ENCODE data around the gene MED22.
"Not testable (repeated sequence)": the region's sequence is repeated elsewhere in the genome, so short reads cannot be mapped to it uniquely, and the experiment has no call there.

MED22 gene

DNA sequence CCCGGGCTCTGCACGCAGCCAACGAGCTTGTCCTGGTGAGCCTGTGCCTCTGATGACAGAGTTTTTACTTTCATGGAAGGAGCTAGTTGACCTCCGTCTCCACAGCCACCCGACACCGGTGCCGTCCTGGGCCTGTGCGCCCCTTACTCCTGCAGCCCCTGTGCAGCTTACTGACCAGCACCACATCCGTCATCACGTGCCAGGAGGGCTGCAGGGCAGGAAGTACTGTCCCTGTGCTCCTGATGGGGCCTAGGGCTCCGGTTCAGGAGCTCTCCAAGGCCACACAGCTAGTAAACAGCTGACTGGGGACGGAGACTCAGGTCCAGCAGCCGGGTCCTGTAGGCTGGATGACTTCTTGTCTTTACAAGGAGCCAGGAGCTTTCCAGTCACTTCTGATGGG is 38.4 kb upstream of the MED22 start:
- 92 to 93% methylated on average over 6 to 13 of the region's 13 CpGs for WGBS, 2 experiments (ENCODE audit: insufficient coverage in 2 of 2)
- Histone ChIP-seq H3K9me3 (ENCODE audit: control insufficient read depth, low read length) (peaks cover 4% of the 10 kb centered on the region), H3K36me3 (ENCODE audit: control insufficient read depth, insufficient read depth, low read length) (no peaks in the 10 kb centered on the region), H3K4me3 (ENCODE audit: extremely low read depth, insufficient read depth, low read length, poor library complexity, severe bottlenecking) (no peak overlapping the region), H3K27ac (ENCODE audit: low read depth, low read length, severe bottlenecking) (no peak overlapping the region), H3K4me1 (ENCODE audit: control insufficient read depth, insufficient read depth, low read length, poor library complexity, severe bottlenecking) (no peaks in the 10 kb centered on the region)

DNA sequence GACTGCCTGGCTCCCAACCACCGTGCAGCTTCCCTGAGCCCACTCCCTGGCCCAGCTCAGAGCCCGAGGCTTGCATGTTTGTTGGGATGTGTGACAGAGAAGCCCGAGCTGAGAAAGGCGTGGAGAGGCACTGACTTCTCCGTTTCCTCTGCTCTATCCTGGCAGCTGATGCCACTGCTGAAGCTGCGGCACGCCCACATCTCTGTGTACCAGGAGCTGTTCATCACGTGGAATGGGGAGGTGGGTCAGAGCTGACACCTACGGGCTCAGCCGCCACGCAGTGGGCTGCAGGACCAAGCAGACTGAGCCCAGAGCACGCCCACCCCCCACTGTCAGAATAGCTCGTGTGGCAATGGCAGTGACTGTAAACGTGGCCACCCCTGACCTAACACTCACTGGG is 37.5 kb upstream of the MED22 start:
- H3K4me1 ChIP-seq (ENCODE audit: control insufficient read depth, insufficient read depth, low read length, poor library complexity, severe bottlenecking) = no peaks in the 10 kb centered on the region
- WGBS, 2 experiments (ENCODE audit: insufficient coverage in 2 of 2) = 80 to 88% methylated on average over 13 to 14 of the region's 14 CpGs
- no peaks in the 10 kb centered on the region for H3K36me3 ChIP-seq (ENCODE audit: control insufficient read depth, insufficient read depth, low read length)
- peaks cover 2% of the 10 kb centered on the region for H3K9me3 ChIP-seq (ENCODE audit: control insufficient read depth, low read length)
- H3K27ac ChIP-seq (ENCODE audit: low read depth, low read length, severe bottlenecking) = no peak overlapping the region
- no peak overlapping the region for H3K4me3 ChIP-seq (ENCODE audit: extremely low read depth, insufficient read depth, low read length, poor library complexity, severe bottlenecking)

- Histone ChIP-seq H3K4me1 (ENCODE audit: control insufficient read depth, insufficient read depth, low read length, poor library complexity, severe bottlenecking) (no peaks in the 10 kb centered on the region), H3K4me3 (ENCODE audit: extremely low read depth, insufficient read depth, low read length, poor library complexity, severe bottlenecking) (no peak overlapping the region), H3K36me3 (ENCODE audit: control insufficient read depth, insufficient read depth, low read length) (no peaks in the 10 kb centered on the region), H3K27ac (ENCODE audit: low read depth, low read length, severe bottlenecking) (no peak overlapping the region), H3K9me3 (ENCODE audit: control insufficient read depth, low read length) (no peaks in the 10 kb centered on the region)
- 93 to 95% methylated on average over 15 to 17 of the region's 17 CpGs for WGBS, 2 experiments (ENCODE audit: insufficient coverage in 2 of 2)
Observed at GRCh38 chr9:133384736-133385321, 36.9 kb upstream of the MED22 start.

DNA sequence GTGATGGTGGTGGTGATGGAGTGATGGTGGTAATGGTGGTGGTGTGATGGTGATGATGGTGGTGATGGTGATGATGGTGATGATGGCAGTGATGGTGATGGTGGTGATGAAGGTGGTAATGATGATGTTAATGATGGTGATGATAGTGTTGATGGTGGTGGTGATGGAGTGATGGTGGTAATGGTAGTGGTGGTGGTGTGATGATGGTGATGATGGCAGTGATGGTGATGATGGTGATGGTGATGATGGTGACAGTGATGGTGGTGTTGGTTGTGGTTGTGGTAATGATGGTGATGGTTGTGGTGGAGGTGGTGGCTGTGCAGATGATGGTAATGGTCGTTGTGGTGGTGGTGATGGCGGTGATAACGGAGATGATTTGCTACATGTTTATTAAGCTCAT is 35.5 kb upstream of the MED22 start:
- Histone ChIP-seq H3K4me3 (ENCODE audit: extremely low read depth, insufficient read depth, low read length, poor library complexity, severe bottlenecking) (no peak overlapping the region), H3K4me1 (ENCODE audit: control insufficient read depth, insufficient read depth, low read length, poor library complexity, severe bottlenecking) (no peaks in the 10 kb centered on the region), H3K27ac (ENCODE audit: low read depth, low read length, severe bottlenecking) (no peak overlapping the region), H3K9me3 (ENCODE audit: control insufficient read depth, low read length) (no peaks in the 10 kb centered on the region), H3K36me3 (ENCODE audit: control insufficient read depth, insufficient read depth, low read length) (no peaks in the 10 kb centered on the region)
- WGBS, 2 experiments (ENCODE audit: insufficient coverage in 2 of 2) = 90 to 100% methylated on average over 2 to 3 of the region's 3 CpGs

DNA sequence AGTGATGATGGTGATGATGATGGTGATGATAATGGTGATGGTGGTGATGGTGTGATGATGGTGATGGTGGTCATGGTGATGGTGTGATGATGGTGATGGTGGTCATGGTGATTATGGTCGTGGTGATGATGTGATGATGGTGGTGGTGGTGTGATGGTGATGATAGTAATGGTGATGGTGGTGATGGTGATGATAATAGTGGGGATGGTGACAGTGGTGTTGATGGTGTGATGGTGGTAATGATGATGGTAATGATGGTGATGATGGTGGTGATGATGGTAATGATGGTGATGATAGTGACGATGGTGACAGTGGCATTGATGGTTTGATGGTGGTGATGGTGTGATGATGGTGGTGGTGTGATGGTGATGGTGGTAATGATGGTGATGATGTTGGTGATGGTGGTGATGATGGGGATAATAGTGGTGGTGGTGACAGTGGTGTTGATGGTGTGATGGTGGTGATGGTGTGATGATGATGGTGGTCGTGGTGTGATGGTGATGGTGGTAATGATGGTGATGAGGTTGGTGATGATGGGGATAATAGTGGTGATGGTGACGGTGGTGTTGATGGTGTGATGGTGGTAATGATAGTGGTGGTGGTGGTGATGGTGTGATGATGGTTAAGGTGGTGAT is 34.7 kb upstream of the MED22 start:
- Histone ChIP-seq H3K4me3 (ENCODE audit: extremely low read depth, insufficient read depth, low read length, poor library complexity, severe bottlenecking) (no peak overlapping the region), H3K4me1 (ENCODE audit: control insufficient read depth, insufficient read depth, low read length, poor library complexity, severe bottlenecking) (no peaks in the 10 kb centered on the region), H3K36me3 (ENCODE audit: control insufficient read depth, insufficient read depth, low read length) (no peaks in the 10 kb centered on the region), H3K27ac (ENCODE audit: low read depth, low read length, severe bottlenecking) (no peak overlapping the region), H3K9me3 (ENCODE audit: control insufficient read depth, low read length) (no peaks in the 10 kb centered on the region)
- WGBS, 2 experiments (ENCODE audit: insufficient coverage in 2 of 2) = 84 to 86% methylated on average over 4 of the region's 4 CpGs

DNA sequence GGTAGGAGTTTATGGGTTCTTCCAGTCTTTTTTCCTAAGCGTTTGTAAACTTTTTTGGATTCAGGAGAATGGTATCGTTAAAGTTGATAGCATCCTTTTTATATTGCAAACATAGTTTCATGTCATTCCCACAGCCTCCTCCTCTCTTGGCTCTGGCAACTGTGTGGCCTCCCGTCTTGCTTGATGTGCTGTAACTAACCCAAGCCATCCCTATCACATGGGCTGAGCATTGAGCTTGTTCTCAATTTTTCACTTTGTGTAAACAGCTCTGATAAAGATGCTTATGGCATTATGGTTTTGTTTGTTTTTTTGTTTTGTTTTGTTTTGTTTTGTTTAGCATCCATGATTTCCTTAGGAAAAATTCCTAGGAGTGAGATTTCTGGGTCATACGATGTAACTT is 32.8 kb upstream of the MED22 start:
- 82 to 100% methylated on average over 1 to 2 of the region's 4 CpGs for WGBS, 2 experiments (ENCODE audit: insufficient coverage in 2 of 2)
- H3K36me3 ChIP-seq (ENCODE audit: control insufficient read depth, insufficient read depth, low read length) = no peaks in the 10 kb centered on the region

GRCh38 chr9:133379153-133380086 is 31.5 kb upstream of the MED22 start:
- Histone ChIP-seq H3K4me1 (ENCODE audit: control insufficient read depth, insufficient read depth, low read length, poor library complexity, severe bottlenecking) (no peaks in the 10 kb centered on the region), H3K4me3 (ENCODE audit: extremely low read depth, insufficient read depth, low read length, poor library complexity, severe bottlenecking) (no peak overlapping the region), H3K27ac (ENCODE audit: low read depth, low read length, severe bottlenecking) (no peak overlapping the region), H3K9me3 (ENCODE audit: control insufficient read depth, low read length) (no peaks in the 10 kb centered on the region), H3K36me3 (ENCODE audit: control insufficient read depth, insufficient read depth, low read length) (no peaks in the 10 kb centered on the region)
- 83 to 85% methylated on average over 8 of the region's 14 CpGs for WGBS, 2 experiments (ENCODE audit: insufficient coverage in 2 of 2)

More for the DNA sequence above, 32.8 kb upstream of the MED22 start:
- Histone ChIP-seq H3K4me3 (ENCODE audit: extremely low read depth, insufficient read depth, low read length, poor library complexity, severe bottlenecking) (no peak overlapping the region), H3K4me1 (ENCODE audit: control insufficient read depth, insufficient read depth, low read length, poor library complexity, severe bottlenecking) (no peaks in the 10 kb centered on the region), H3K9me3 (ENCODE audit: control insufficient read depth, low read length) (no peaks in the 10 kb centered on the region), H3K27ac (ENCODE audit: low read depth, low read length, severe bottlenecking) (no peak overlapping the region)

- Histone ChIP-seq H3K9me3 (ENCODE audit: control insufficient read depth, low read length) (no peaks in the 10 kb centered on the region), H3K36me3 (ENCODE audit: control insufficient read depth, insufficient read depth, low read length) (peaks cover 9% of the 10 kb centered on the region), H3K27ac (ENCODE audit: low read depth, low read length, severe bottlenecking) (no peak overlapping the region), H3K4me3 (ENCODE audit: extremely low read depth, insufficient read depth, low read length, poor library complexity, severe bottlenecking) (no peak overlapping the region), H3K4me1 (ENCODE audit: control insufficient read depth, insufficient read depth, low read length, poor library complexity, severe bottlenecking) (no peaks in the 10 kb centered on the region)
- 80% methylated on average over 1 of the region's 1 CpG; no CpG with 5 or more reads in 1 of the 2 experiments for WGBS, 2 experiments (ENCODE audit: insufficient coverage in 2 of 2)
Observed at GRCh38 chr9:133378408-133378962, 30.6 kb upstream of the MED22 start.

DNA sequence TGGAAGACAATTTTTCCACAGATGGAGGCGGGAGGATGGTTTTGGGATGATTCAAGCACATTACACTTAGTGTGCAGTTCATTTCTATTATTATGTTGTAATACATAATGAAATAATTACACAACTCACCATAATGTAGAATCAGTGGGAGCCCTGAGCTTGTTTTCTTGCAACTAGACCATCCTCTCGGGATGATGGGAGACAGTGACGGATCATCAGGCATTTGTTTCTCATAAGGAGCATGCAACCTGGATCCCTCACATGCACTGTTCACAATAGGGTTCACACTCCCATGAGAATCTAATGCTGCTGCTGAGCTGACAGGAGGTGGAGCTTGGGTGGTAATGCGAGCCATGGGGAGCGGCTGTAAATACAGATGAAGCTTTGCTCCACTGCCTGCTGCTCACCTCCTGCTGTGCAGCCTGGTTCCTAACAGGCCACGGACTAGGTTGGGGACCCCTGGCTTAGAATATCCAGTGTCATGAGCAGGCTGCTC is 29.8 kb upstream of the MED22 start:
- H3K27ac ChIP-seq (ENCODE audit: low read depth, low read length, severe bottlenecking) = no peak overlapping the region
- H3K4me3 ChIP-seq (ENCODE audit: extremely low read depth, insufficient read depth, low read length, poor library complexity, severe bottlenecking) = no peak overlapping the region
- 38 to 60% methylated on average over 5 of the region's 6 CpGs for WGBS, 2 experiments (ENCODE audit: insufficient coverage in 2 of 2)
- H3K36me3 ChIP-seq (ENCODE audit: control insufficient read depth, insufficient read depth, low read length) = peaks cover 16% of the 10 kb centered on the region
- H3K9me3 ChIP-seq (ENCODE audit: control insufficient read depth, low read length) = no peaks in the 10 kb centered on the region
- H3K4me1 ChIP-seq (ENCODE audit: control insufficient read depth, insufficient read depth, low read length, poor library complexity, severe bottlenecking) = no peaks in the 10 kb centered on the region

DNA sequence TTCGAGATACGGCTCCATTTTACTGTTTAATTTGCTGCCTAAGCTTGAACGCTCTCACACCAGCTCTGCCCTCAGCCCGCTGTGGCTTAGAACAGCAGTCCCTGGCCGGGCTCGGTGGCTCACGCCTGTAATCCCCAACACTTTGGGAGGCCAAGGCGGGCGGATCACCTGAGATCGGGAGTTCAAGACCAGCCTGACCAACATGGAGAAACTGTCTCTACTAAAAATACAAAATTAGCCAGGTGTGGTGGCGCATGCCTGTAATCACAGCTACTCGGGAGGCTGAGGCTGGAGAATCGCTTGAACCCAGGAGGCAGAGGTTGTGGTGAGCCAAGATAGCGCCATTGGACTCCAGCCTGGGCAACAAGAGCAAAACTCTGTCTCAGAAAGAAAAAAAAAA is 29.3 kb upstream of the MED22 start:
- not testable (repeated sequence) for H3K9me3 ChIP-seq (ENCODE audit: control insufficient read depth, low read length); H3K4me3 ChIP-seq (ENCODE audit: extremely low read depth, insufficient read depth, low read length, poor library complexity, severe bottlenecking); H3K4me1 ChIP-seq (ENCODE audit: control insufficient read depth, insufficient read depth, low read length, poor library complexity, severe bottlenecking); H3K27ac ChIP-seq (ENCODE audit: low read depth, low read length, severe bottlenecking)
- 89 to 95% methylated on average over 10 to 13 of the region's 14 CpGs for WGBS, 2 experiments (ENCODE audit: insufficient coverage in 2 of 2)
- peaks cover 21% of the 10 kb centered on the region for H3K36me3 ChIP-seq (ENCODE audit: control insufficient read depth, insufficient read depth, low read length)

Measured in mesodermal cell (in vitro differentiated cells).